Panc1 (cell line): Measurements from ENCODE around the gene PTPRA. TPM values are rescaled to one million over a fixed set of nuclear protein-coding genes. Genes with fewer than 3 reads are reported as not detected.

Experiments used
- ATAC-seq: fragments of 200-7000 bp; cut with Tn5 transposase; 2 replicates; pipeline ENCODE4 v1.9.1; 2020; ENCODE audit warnings: mild to moderate bottlenecking, moderate library complexity
- BruUV-seq: library from RNA; stranded (reverse); fragments of 400-500 nt; replicated peaks from 2 replicates; lab custom pipeline; 2021; lab: Mats Ljungman, UMichigan
- CTCF ChIA-PET: fragments of 300-600 bp; sonication (Branson Sonifier 250); formaldehyde crosslinking; loops from one replicate; lab custom pipeline; 2022; ENCODE audit warnings: antibody characterized with exemption; lab: Charles Lee
- POLR2A ChIA-PET: fragments of 300-600 bp; sonication (Branson Sonifier 250); formaldehyde crosslinking; loops from one replicate; lab custom pipeline; 2022; ENCODE audit warnings: antibody characterized with exemption; lab: Charles Lee
- DNase-seq: peaks from one replicate; pipeline ENCODE4 v3.0.0-alpha.2; 2010; ENCODE audit warnings: low read depth, low spot score
- H3K27ac ChIP-seq: 2 replicates; pipeline ENCODE4 v1.5.1; 2011; ENCODE audit warnings: mild to moderate bottlenecking, low read length, inconsistent platforms
- H3K27me3 ChIP-seq: fragments of 200-500 bp; sonication (Bioruptor generic); 2 replicates; pipeline ENCODE4 v1.6.0; 2014; ENCODE audit warnings: low read length, inconsistent platforms; ENCODE audit not compliant: control insufficient read depth, insufficient read depth
- H3K36me3 ChIP-seq: fragments of 200-500 bp; sonication (Bioruptor generic); 2 replicates; pipeline ENCODE4 v1.5.1; 2014; ENCODE audit warnings: inconsistent platforms, mild to moderate bottlenecking, low read length, moderate library complexity; ENCODE audit not compliant: control insufficient read depth, insufficient read depth
- H3K4me1 ChIP-seq: 2 replicates; pipeline ENCODE4 v1.5.1; 2011; ENCODE audit warnings: inconsistent platforms, mild to moderate bottlenecking, low read length, moderate library complexity; ENCODE audit not compliant: control insufficient read depth, insufficient read depth
- H3K4me3 ChIP-seq, 2 experiments: 2 replicates each; pipeline ENCODE4 v1.5.1; 2011 to 2012; ENCODE audit warnings: low read depth in 2 of 2, low read length in 2 of 2, mild to moderate bottlenecking in 2 of 2, inconsistent platforms in 1 of 2, moderate library complexity in 1 of 2
- H3K9me3 ChIP-seq: fragments of 200-500 bp; sonication (Bioruptor generic); 2 replicates; pipeline ENCODE4 v1.5.1; 2014; ENCODE audit warnings: low read depth, mild to moderate bottlenecking, inconsistent platforms, low read length, moderate library complexity; ENCODE audit not compliant: control insufficient read depth, insufficient read depth
- POLR2AphosphoS5 ChIP-seq: IDR thresholded peaks from 2 replicates; pipeline ENCODE4 v1.6.1; 2012; ENCODE audit warnings: mild to moderate bottlenecking, low read depth, low read length, moderate library complexity
- SIN3A ChIP-seq: IDR thresholded peaks from 2 replicates; pipeline ENCODE4 v1.6.1; 2012; ENCODE audit warnings: low read depth, mild to moderate bottlenecking, low read length, moderate library complexity, borderline replicate concordance; ENCODE audit not compliant: insufficient read depth
- TCF7L2 ChIP-seq: IDR thresholded peaks from 2 replicates; pipeline ENCODE4 v1.6.1; 2011; ENCODE audit warnings: mild to moderate bottlenecking, low read depth, low read length, inconsistent platforms
- in situ Hi-C: cut with HindIII; loops from 2 replicates; pipeline ENCODE4 v1.10.0; 2016; ENCODE audit warnings: low sequenced_read_pairs, low pct_unique_long_range_greater_than_20kb
- intact Hi-C: fragments of 100-400 bp; cut with micrococcal nuclease; formaldehyde crosslinking; loops from one replicate; pipeline ENCODE4 v1.10.0; 2022; ENCODE audit not compliant: unreplicated experiment
- total RNA-seq: library from RNA; stranded (reverse); gene quantifications from one replicate; pipeline ENCODE4 v1.2.1, GENCODE V29; 2021; ENCODE audit not compliant: unreplicated experiment
- TF ChIP-seq, protein P1 (sequence below), 2 experiments: IDR thresholded peaks; 2 replicates each; pipeline ENCODE4 v1.6.1; 2011 to 2012; ENCODE audit warnings: low read depth in 2 of 2, control low read depth in 1 of 2, low read length in 1 of 2, mild to moderate bottlenecking in 1 of 2, moderate library complexity in 1 of 2; ENCODE audit not compliant: insufficient read depth in 1 of 2
- TF ChIP-seq, protein P2 (sequence below): fragments of 450-650 bp; IDR thresholded peaks from 2 replicates; pipeline ENCODE4 v1.5.1; 2017; ENCODE audit warnings: mild to moderate bottlenecking

PTPRA gene
- total RNA-seq, 1 experiment from 2014 or later = 56.6 TPM

DNA sequence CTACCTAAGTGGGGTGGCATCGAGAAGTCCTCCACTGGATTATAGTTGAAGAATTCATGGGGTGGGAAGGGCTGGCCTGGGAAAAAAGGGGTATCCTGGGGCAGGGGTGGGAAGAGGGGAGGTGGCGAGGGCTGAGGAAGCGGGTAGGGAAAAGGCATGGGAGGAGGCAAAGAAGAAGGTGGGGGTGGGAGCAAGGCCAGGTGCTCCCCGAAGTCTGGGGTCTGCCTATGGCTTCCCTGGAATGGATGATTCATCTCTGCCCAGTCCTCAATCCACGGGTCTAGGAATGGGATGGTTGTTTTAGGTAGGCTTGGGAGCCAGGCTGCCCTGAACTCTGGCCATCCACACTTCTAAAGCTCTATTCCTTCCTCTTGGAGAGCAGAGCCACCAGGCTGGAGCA, 37.2 kb upstream of the PTPRA start:
- Histone ChIP-seq H3K27ac (no peak overlapping the region), H3K9me3 (no peaks in the 10 kb centered on the region), H3K4me3 (no peak overlapping the region), H3K36me3 (no peaks in the 10 kb centered on the region), H3K4me1 (no peaks in the 10 kb centered on the region), H3K27me3 (no peaks in the 10 kb centered on the region)
- in situ Hi-C loops = no loop called here
- DNase-seq = no peak
- no TSS peak for BruUV-seq
- ChIA-PET CTCF (no interaction called here), POLR2A (no interaction called here)
- no peak for TF ChIP-seq TCF7L2
- no peak for TF ChIP-seq SIN3A
- TF ChIP-seq POLR2AphosphoS5 = 0 out of 2 replicates have a peak, but pooled peaks have one; percentile 18
- no peak for ATAC-seq
- intact Hi-C loops = no loop called here

DNA sequence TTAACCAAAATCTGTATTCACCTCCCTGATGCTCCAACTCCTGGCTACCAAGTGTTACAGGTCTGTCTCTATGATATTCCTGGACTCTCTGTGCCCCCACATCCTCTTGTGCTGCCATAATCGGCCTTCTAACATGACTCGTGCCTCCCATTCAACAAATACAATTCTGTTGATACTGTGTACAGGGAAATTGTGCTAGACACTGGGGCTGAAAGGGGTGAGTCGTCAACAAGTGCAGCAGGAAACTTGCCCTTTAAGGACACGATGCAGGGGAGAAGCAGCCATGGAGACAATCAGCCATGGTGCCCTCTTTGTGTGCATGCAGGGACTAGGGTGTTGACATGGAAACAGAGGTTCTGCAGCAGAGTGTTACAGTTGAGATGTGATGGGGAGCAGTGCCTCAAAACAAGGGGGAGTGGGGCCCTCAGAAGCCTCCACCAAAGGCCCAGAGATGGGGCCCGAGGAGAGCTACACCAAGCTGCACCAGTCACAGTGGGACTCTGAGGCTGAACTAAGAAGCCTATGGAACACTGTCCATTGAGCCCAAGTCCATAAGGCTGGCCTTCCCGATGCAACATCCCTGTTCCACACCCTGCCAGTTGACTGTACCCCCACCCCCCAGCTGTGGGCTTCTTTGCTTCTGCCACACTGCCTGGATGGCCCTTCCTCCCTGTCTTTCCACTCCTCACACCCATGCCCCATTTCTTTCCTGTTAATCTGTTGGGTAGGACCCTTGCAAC, 35.9 kb upstream of the PTPRA start:
- Histone ChIP-seq H3K9me3 (no peaks in the 10 kb centered on the region), H3K36me3 (no peaks in the 10 kb centered on the region), H3K27me3 (no peaks in the 10 kb centered on the region), H3K27ac (no peak overlapping the region), H3K4me3 (no peak overlapping the region), H3K4me1 (no peaks in the 10 kb centered on the region)
- DNase-seq = no peak
- POLR2A ChIA-PET = no interaction called here
- in situ Hi-C loops = no loop called here
- intact Hi-C loops = no loop called here
- TF ChIP-seq, protein P1, sequence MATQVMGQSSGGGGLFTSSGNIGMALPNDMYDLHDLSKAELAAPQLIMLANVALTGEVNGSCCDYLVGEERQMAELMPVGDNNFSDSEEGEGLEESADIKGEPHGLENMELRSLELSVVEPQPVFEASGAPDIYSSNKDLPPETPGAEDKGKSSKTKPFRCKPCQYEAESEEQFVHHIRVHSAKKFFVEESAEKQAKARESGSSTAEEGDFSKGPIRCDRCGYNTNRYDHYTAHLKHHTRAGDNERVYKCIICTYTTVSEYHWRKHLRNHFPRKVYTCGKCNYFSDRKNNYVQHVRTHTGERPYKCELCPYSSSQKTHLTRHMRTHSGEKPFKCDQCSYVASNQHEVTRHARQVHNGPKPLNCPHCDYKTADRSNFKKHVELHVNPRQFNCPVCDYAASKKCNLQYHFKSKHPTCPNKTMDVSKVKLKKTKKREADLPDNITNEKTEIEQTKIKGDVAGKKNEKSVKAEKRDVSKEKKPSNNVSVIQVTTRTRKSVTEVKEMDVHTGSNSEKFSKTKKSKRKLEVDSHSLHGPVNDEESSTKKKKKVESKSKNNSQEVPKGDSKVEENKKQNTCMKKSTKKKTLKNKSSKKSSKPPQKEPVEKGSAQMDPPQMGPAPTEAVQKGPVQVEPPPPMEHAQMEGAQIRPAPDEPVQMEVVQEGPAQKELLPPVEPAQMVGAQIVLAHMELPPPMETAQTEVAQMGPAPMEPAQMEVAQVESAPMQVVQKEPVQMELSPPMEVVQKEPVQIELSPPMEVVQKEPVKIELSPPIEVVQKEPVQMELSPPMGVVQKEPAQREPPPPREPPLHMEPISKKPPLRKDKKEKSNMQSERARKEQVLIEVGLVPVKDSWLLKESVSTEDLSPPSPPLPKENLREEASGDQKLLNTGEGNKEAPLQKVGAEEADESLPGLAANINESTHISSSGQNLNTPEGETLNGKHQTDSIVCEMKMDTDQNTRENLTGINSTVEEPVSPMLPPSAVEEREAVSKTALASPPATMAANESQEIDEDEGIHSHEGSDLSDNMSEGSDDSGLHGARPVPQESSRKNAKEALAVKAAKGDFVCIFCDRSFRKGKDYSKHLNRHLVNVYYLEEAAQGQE (IDR thresholded peaks at IDR 0.05; ENCODE audit: insufficient read depth in 1 of 2, low read depth in 2 of 2, low read length in 1 of 2) = no peak
- no peak for TF ChIP-seq TCF7L2
- TF ChIP-seq SIN3A = no peak
- TF ChIP-seq POLR2AphosphoS5 = no peak
- BruUV-seq = no TSS peak
- ATAC-seq = no peak
- CTCF ChIA-PET = no interaction called here

DNA sequence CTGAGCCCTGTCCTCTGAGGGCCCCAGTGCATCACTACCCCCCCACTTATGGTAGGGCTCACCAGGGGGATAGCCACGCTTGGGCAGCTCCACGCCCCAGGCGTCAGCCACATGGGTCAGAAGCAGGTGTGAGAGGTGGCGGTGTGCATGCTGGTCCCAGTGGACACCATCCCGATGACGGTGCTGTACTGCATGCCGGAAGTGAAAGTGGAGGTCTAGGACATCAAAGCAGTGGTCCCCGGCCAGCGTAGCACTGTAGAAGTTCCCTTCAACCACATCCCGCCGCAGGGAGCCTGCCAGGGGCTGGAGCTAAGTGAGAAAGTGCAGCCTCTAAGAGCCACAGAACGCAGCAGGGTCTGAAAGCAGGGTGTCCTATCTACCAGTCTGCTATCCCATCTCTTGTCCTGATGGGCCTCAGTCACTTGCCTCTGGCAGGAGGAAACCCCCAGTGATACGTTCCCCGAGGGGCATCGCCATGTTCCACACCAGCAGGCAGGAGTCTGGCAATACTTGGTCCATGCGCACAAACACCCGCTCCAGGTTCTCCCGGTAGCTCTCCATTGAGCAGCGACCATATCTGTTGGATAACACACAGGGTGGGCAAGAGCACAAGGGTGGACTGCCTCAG, 35.0 kb upstream of the PTPRA start:
- in situ Hi-C loops (no loop called here), intact Hi-C loops (no loop called here)
- TF ChIP-seq SIN3A = no peak
- TF ChIP-seq, protein P1 (IDR thresholded peaks at IDR 0.05; ENCODE audit: insufficient read depth in 1 of 2, low read depth in 2 of 2, low read length in 1 of 2) = no peak
- TF ChIP-seq TCF7L2 = no peak
- TF ChIP-seq POLR2AphosphoS5 = no peak
- TF ChIP-seq, protein P2, sequence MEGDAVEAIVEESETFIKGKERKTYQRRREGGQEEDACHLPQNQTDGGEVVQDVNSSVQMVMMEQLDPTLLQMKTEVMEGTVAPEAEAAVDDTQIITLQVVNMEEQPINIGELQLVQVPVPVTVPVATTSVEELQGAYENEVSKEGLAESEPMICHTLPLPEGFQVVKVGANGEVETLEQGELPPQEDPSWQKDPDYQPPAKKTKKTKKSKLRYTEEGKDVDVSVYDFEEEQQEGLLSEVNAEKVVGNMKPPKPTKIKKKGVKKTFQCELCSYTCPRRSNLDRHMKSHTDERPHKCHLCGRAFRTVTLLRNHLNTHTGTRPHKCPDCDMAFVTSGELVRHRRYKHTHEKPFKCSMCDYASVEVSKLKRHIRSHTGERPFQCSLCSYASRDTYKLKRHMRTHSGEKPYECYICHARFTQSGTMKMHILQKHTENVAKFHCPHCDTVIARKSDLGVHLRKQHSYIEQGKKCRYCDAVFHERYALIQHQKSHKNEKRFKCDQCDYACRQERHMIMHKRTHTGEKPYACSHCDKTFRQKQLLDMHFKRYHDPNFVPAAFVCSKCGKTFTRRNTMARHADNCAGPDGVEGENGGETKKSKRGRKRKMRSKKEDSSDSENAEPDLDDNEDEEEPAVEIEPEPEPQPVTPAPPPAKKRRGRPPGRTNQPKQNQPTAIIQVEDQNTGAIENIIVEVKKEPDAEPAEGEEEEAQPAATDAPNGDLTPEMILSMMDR = no peak
- Histone ChIP-seq H3K9me3 (no peaks in the 10 kb centered on the region), H3K4me3 (no peak overlapping the region), H3K27me3 (no peaks in the 10 kb centered on the region), H3K36me3 (no peaks in the 10 kb centered on the region), H3K4me1 (no peaks in the 10 kb centered on the region), H3K27ac (no peak overlapping the region)
- ATAC-seq (no peak), DNase-seq (no peak)
- BruUV-seq = no TSS peak
- ChIA-PET CTCF (interaction anchor here (0.6 kb wide), 1 partner anchor 78 kb away, joined by 5 read pairs; no protein-coding TSS in a partner anchor), POLR2A (interaction anchor here (0.5 kb wide), 1 partner anchor 187 kb away, joined by 4 read pairs; no protein-coding TSS in a partner anchor)
